Caki2 (cell line): ENCODE data around the gene KLF1. TPM values are rescaled to one million over a fixed set of nuclear protein-coding genes. Genes with fewer than 3 reads are reported as not detected.
A peak's percentile ranks its signal among the peaks of the same experiment; 100 is the strongest.
"Not testable (repeated sequence)": the region's sequence is repeated elsewhere in the genome, so short reads cannot be mapped to it uniquely, and the experiment has no call there.

Experiments
- DNase-seq: peaks from one replicate; pipeline ENCODE4 v3.0.0-alpha.2; 2015; ENCODE audit warnings: low read depth
- in situ Hi-C: cut with HindIII; loops from 2 replicates; pipeline ENCODE4 v1.10.0; 2016; ENCODE audit warnings: low sequenced_read_pairs, low pct_unique_long_range_greater_than_20kb, mixed read lengths
- total RNA-seq: library from RNA; depleted of rRNA; stranded (reverse); fragments of >200 nt; shearing (Covaris generic); gene quantifications from 2 replicates; pipeline ENCODE4 v1.2.3, GENCODE V29; 2014; ENCODE audit warnings: low replicate concordance; rRNA removed

The KLF1 gene
- 3.5 TPM in 1 of 2 replicates, not detected in the other for total RNA-seq

- in situ Hi-C loops = no loop called here
- no peak for DNase-seq
Measured at GRCh38 chr19:12886969-12887747, at the start of gene KLF1. KLF1 (minus strand) TSS chr19:12887201; CDS start chr19:12887140, 61 bp downstream.

GRCh38 chr19:12936582-12936981, 49.6 kb upstream of the KLF1 start:
- in situ Hi-C loops = no loop called here

GRCh38 chr19:12935071-12935470, 48.1 kb upstream of the KLF1 start:
- in situ Hi-C loops = no loop called here
- DNase-seq = no peak

More at GRCh38 chr19:12936582-12936981, 49.6 kb upstream of the KLF1 start:
- no peak for DNase-seq

GRCh38 chr19:12933287-12934072, 46.5 kb upstream of the KLF1 start, which contains the start of gene FARSA:
FARSA (minus strand) TSS chr19:12933711; CDS start chr19:12933696, 15 bp downstream.
- DNase-seq = peak; percentile 82
- in situ Hi-C loops = no loop called here

DNA sequence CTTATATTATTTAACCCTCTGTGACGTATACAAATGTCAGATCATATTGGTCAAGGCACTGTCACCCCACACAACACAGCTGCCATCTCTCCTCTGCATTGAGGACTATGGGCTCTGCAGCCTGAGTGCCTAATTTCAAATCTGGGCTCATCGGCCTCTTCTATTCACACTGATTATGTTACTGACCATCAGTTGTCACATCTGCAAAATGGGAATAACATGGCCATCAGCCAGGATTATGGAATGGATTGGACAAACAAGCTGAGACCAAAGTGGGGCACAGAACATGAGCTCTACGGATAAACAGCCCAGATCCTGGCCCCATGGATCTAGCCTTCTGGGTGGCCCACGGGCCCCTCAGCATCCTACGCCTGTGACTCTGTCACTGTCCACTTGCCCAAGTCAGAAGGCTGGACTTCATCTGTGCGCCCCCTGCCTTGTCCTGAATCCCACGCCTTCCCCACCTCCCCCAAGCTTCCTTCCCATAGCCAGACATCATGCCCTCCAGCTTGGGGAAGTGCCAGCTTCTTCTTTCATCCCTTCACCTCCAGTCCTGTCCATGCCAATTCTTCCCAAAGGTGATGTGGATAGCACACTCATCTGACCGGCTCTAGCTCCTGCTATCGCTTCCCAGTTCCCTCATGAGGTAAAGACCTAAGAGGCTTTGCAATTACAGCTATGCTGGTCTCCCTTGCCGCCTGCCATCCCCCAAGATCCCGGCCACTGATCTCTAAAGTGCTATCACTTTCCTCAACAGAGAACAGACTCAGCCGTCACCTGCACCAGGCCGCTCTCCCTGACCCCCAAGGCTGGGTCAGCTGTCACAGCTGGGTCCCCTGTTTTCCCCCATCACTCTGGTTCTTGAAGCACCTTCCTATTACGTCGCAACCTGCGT, 45.6 kb upstream of the KLF1 start:
- no peak for DNase-seq
- in situ Hi-C loops = no loop called here

GRCh38 chr19:12930002-12930645, 43.1 kb upstream of the KLF1 start:
- in situ Hi-C loops = no loop called here
- DNase-seq = no peak

DNA sequence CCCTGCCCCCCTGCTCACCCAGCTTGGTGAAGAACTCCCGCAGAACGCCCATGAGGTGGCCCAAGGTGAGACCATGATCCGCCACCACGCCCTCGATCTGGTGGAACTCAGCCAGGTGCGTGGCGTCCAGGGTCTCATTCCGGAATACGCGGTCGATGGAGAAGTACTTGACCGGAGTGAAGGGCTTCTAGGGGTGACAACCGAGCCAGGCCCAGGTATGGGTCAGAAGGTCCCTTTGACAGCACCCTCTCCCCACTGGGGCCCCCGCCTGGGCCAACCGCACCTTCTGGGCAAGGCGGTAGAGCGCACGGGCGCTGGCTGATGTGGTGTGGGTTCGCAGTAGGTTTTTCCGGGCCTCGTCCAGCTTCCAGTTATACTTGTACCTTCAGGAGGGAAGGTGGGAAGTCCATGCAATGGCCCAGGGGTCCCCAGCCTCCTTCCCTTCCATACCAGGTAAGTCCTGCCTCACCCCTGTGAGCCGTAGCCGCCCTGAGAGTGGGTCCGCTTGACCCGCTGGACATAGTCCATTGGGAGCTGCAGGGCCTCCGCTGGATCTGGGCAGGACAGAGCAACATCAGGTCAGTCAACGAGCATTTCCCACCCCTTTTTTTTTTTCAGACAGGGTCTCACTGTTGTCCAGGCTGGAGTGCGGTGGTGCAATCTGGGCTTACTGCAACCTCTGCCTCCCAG, 37.8 kb upstream of the KLF1 start:
- in situ Hi-C loops = no loop called here
- no peak for DNase-seq

DNA sequence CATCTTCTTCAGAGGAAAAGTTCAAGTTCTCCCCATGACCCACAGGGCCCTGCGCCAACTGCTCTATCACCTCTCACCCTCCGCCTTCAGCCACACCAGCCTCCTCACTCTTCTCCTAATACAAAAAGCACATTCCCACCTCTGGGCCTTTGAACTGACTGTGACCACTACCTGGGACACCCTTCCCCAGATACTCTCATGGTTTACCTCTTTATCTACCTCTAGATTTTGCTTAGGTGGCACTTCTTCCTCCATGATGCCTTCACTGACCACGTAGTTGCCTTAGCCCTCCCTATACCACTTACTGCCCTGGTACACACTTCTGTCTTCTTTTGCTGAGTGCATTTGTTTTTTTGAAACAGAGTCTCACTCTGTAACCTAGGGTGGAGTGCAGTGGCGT, 36.0 kb upstream of the KLF1 start:
- DNase-seq = no peak
- in situ Hi-C loops = no loop called here

- no peak for DNase-seq
- in situ Hi-C loops = no loop called here
Measured at GRCh38 chr19:12921047-12921446, 34.0 kb upstream of the KLF1 start.

DNA sequence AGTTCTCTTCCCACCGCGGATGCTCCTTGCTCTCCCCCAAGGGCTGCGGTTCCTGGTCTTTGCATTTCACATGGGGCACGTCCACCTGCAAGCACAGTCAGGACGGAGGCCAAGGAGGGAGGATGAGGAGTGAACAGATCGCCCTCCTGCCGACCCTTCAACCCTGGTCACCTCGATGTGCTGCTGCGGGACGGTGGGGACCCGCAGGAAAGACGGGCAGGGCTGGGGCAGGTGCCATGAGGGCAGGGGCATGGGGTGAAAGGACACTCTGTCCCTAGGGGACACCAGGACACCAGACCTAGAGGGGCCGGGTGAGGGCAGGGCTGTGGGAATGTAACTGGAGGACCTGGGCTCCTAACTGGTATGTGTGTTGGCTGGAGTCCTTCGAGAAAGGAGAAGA, 31.3 kb upstream of the KLF1 start:
- DNase-seq = no peak
- in situ Hi-C loops = no loop called here

- in situ Hi-C loops, DNase-seq: not testable (repeated sequence)
Measured at GRCh38 chr19:12915860-12916259, 28.9 kb upstream of the KLF1 start.

DNA sequence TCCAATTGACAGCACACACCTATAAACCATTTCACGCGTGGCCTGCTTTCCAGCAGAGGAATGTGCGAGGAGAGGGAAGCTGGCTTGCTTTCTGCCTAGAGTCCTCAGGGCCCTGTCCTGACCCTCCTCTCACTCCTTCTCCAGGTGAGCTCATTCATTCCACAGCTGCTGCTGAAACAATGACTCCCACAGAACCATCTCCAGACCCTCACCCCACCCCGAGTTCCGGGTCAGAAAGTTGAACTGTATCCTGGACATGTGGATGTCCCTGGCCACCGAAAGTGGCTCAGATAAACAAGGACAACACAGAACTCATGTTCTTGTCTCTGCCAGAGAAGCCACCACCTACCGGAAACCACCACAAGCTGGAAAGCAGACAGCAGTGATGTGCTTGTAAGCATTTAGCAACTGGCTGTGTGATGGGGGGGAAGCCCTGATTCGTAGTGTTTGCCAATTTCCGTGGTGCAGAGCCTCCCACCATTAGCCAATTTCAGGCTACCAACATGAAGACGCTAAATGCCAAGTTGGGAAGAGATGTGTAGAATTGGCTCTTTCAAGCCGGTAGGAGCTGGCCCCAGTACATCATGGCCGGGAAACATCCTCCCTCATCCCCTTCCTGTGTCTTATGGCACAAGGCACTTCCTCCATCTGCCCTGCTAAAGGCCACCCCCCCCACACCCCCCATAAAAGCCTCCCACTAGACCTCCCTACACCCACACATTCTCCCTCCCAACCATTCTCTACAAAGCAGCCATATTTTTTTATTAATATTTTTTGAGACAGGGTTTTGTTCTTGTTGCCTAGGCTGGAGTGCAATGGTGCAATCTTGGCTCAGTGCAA, 27.1 kb upstream of the KLF1 start:
- DNase-seq = no peak
- in situ Hi-C loops = no loop called here

DNA sequence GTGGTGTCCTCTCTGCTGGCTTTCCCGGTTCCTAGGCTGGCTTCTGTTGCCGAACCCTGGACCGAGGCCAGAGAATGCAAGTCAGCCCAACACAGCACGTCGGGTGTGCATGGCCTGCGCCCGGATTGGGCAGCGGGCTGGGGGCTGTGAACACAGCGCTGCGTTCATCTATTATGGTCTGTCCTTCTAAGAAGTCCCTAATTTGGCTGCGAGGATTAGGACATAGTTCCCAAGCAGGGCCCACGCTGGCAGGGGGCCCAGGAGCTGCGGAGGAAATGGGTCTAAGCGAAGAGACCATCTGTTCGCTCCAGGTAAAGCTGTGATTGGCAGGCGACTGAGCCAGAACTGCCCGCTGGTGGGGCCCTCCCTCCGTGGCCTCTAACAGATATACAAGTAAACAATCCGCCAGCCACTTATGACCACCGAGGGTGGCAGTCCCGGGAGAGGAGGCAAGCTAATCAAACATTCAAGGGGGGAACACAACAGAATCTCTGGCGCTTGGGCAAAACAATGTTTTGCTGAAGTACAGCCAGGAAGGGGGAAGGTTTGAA, 26.1 kb upstream of the KLF1 start:
- in situ Hi-C loops = no loop called here

DNA sequence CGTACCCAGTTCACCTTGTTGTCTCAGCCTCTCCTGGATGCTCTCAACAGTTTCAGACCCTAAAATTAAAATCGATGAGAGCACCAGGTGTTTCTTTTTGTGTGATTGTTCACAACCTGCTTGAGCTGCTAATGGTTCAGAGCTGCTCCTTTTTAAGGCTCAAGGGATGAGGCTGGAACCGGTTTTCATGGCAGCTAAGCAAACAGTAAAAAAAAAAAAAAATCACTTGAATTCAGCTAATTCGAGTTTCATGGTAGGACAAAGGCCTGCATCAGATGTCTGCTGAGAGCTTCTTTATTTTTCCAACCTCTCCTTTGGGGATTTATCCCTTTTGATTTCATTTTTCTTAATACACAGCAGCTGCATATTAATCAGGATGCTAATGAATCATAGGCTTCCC, 25.6 kb upstream of the KLF1 start:
- DNase-seq = no peak
- in situ Hi-C loops = no loop called here

More for the DNA sequence above, 26.1 kb upstream of the KLF1 start:
- DNase-seq = no peak

GRCh38 chr19:12907166-12907565, 20.2 kb upstream of the KLF1 start:
- in situ Hi-C loops = no loop called here
- no peak for DNase-seq

- in situ Hi-C loops = no loop called here
- DNase-seq = no peak
Measured at GRCh38 chr19:12899891-12900518, 13.0 kb upstream of the KLF1 start.
